SIG-M5 treated with dmso at 0.1 percent for 504 hours (cell line): ENCODE data around the gene ATP5F1E.
A peak's percentile ranks its signal among the peaks of the same experiment; 100 is the strongest.
"Not testable (repeated sequence)": the region's sequence is repeated elsewhere in the genome, so short reads cannot be mapped to it uniquely, and the experiment has no call there.

ENCODE experiments used
- DNase-seq: peaks from one replicate; lab custom pipeline; 2025; ENCODE audit not compliant: unreplicated experiment; lab: John Stamatoyannopoulos, UW

Gene ATP5F1E

DNA sequence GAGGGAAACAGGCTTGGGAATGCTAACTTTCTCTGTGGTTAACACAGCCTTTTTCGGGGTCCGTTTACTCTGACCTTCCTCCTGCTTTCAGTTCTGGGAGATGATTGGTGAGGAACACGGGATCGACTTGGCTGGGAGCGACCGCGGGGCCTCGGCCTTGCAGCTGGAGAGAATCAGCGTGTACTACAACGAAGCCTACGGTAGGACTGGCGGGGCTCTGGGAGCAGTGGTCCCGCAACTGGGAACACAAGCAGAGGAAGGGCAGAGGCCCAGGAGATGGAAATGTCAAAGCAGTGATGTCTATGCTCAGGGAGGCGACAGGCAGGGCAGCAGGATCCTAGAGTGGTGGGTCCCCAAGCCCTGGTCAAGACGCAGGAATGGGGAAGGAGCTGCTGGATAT, 9.4 kb downstream of the ATP5F1E start:
- no peak for DNase-seq

- DNase-seq, result no peak
These were observed 11.1 kb downstream of the ATP5F1E start for GRCh38 chr20:59020938-59021551.

DNA sequence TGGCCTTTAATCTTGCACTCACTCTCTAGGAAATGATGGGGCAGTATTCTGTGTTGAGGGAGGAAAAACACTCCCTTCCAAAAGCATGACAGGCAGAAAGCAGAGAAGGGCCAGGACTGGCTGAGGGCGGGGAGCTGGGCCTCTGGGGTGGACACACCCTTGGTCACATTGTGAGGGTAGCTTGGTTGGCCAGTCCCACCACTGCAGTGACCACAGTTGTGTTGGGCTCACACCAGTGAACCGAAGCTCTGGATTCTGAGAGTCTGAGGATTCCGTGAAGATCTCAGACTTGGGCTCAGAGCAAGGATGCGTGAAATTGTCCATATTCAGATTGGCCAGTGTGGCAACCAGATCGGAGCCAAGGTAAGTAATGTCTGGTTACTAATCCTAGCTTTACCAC, 12.9 kb downstream of the ATP5F1E start, which contains the start of gene TUBB1:
TSS of gene TUBB1 (plus strand) at position 213 of the 400 bp plus-strand sequence. CDS start at position 307, 94 bp downstream.
- no peak for DNase-seq

DNA sequence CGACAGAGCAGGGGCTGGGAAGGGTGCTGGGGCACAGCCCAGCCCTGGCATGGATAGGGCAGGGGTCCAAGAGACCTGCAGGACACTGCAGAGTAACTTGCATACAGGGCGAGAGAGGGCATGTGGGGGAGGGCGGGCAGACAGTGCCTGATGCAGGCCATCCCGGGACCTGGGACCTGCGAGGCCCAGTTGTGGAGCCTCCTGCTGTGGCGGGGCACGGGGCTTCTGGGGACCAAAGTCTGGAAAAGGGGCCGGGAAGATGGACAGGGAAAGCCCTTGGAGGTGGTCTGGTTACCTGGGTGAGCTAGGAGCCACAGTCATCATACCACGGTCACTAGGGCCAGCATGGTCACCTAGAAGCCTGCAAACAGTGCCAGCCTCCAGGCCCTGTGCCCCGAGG, 13.3 kb downstream of the ATP5F1E start:
- DNase-seq, result no peak

DNA sequence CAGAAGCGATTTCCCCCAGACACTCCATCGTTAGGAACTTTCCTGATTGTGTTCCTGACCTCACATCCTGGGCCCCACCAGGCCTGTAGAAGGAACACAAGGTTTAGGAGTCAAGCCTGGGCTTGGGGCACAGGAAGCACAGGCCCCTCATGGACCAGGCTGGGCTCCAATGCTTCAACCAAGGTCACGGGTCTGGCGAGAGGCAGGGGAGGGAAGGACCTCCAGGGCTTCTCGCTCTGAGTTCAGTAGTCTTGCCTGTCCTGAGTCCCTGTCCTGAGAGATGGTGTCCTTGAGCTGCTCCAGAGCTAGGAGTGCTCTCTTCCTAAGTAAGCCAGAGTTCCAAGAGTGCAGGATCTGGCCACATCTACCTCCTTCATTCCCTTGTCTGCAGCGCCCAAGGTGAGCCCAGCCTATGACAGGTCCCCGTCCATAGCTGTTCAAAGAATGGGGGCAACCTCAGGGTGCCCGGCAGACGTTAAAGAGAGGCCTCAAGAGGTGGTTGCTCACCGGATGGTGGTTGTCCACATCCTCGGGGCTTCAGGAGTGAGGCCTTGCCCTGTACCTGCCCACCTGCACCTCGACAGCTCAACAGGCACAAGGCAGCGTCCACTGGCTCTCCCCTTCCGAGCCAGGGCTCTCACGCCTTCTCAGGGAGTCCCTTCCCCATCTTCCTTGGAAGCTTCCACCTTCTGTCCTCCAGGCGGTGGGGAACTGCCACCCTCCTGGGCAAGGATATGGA, 14.5 kb downstream of the ATP5F1E start:
- DNase-seq, result no peak

DNA sequence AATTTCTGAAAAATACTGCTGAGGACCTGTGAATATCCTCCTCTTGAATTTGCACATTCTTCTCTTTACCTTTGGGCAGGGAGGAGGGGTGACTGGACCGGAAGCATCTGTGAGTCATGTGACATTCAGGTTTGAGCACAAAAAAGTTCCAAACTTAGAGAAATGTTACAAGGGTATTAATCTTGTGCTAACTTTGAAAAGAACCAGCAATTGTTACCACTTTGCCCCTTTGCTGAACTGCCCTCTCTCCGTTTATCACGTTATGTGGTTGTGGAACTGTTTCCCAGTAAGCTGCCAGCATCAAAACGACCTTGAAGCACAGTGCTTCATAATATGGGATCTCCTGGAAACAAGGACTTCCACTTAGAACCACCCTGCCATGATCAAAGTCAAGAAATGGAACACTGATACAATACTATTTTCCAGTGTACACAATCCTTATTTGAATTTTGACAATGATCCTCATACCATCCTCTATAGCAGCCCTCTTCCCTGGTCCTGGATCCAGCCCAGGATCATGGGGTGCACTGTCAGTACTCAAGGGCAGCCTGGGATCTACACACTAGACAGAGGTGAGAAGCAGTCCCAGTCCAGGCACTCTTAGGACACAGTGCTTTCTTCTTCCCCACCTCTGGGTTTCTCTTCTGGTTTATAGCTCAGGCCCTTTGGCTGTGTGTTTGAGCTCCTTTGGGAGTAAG, 15.2 kb downstream of the ATP5F1E start:
- DNase-seq, result no peak

GRCh38 chr20:59015812-59016711, 16.1 kb downstream of the ATP5F1E start:
- no peak for DNase-seq

DNA sequence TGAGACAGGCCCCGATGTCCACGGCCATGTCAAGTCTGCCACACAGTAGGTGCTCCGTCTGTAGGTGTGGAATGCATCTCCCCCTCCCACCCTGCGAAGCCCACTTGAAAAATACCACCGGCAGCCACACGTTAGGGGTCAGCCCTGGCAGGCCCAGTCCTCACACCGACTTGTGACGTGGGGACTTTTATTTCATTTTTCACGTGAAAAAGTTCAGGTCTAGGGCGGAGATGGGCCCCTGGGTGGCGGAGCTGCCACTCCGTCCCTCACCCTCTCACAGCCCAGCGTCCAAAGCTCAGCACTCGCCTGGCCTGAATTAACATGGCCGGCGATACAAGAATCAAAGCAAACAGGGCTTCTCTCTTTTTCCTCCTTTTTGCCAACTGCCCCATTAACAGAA, 16.7 kb downstream of the ATP5F1E start:
- DNase-seq, result no peak

GRCh38 chr20:59014680-59015389, 17.3 kb downstream of the ATP5F1E start:
- no peak for DNase-seq

DNA sequence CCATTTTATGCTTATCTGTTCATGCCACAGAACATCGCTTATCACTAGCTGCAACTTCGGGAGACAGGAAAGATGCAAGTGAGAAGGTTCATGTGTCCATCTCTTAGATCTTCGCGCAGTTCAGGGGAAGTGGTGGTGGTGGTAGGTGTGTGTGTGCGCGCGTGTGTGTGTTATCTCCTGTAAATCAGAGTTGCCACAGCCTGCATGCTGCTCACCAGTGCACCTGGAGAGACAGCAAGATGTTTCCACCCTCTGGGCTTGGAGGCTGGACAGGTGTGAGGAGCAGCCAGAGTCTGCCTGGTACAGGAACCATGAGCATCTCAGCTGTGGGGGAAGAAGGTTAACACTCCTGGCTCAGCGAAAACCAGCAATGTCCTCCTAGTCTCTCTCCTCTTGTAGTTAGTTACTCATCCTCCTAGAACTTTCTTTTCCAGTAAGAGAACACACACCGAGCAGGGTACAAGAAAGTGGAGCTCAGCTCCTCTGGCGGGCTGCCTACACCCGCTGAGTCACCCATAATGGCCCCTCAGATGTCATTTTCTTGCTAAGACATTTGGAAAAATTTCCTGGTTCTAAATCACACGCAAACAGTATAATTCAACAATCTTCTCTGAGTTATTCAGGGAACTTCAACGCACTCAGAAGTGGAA, 18.1 kb downstream of the ATP5F1E start:
- DNase-seq, result no peak

GRCh38 chr20:59013031-59013951, 18.8 kb downstream of the ATP5F1E start:
- DNase-seq, result no peak

DNA sequence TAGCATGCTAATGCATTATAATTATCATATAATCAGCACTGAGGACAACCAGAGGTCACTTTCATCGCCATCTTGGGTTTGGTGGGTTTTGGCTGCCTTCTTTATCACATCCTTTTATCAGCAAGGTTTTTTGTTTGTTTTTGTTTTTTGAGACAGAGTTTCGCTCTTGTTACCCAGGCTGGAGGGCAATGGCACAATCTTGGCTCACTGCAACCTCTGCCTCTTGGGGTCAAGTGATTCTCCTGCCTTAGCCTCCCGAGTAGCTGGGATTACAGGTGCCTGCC, 20.3 kb downstream of the ATP5F1E start:
- DNase-seq, result not testable (repeated sequence)

DNA sequence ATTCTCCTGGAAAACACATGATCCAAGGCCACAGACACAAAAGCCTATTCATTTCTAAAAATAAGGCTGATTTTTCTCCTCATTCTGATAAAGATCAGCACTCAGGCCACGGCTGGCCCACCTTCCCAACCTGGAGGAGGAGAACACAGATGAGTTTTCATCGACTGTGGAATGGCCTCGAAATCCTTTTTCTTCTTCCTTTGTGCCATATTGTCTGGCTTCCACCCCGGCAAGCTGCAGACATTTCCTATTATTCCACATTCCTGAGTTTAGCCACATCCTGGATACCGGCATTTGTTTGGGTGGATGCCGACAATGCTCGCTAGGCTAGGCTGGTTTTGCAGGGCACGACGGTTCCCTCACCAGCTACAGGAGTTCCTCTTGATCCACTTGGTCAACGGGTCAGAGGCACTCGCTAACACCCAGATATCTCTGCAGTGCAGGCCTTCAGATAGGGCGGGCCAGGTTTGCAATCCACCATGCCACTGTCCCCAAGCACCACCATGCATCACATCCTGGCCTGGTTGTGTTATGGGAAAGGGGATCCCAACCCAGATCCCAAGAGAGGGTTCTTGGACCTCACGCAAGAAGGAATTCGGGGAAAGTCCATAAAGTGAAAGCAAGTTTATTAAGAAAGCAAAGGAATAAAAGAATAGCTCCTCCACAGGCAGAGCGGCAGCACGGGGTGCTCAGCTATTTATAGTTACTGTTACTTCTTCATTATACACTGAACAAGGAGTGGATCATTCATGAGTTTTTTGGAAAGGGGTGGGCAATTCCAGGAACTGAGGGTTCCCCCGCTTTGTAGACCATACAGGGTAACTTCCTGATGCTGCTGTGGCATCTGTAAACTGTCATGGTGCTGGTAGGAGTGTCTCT, 20.9 kb downstream of the ATP5F1E start:
- DNase-seq, result no peak

DNA sequence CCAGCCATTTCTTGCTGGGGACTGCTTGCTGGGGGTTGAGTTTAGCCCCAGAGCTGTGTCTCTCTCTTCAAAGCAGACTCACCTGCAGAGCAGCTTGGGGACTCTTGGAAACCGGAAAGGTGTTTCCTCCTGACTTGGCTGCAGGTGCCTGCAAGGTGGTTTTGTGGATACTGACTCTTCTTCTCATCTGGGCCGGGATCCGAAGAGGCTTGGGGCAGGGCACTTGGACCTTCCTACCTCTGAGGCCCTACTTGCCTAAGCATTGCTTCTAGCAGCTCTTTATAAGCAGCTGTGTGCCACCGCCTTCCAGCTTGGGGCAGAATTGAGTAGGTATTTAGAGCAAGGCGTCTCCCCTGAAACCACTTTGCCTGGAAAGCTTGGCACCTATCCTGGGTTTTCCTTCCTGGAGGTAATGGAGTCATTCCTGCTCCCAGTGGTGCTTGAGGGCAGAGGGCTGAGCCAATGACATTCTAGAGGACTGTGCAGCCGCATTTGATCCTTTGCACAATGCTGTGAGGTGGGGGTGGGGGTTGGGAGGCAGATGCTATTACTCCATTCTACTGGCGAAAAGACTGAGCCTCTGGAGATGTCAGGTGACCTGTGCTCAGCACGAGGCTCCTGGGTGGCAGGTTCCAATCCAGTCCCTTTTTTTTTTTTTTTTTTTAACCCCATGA, 21.7 kb downstream of the ATP5F1E start:
- no peak for DNase-seq

DNA sequence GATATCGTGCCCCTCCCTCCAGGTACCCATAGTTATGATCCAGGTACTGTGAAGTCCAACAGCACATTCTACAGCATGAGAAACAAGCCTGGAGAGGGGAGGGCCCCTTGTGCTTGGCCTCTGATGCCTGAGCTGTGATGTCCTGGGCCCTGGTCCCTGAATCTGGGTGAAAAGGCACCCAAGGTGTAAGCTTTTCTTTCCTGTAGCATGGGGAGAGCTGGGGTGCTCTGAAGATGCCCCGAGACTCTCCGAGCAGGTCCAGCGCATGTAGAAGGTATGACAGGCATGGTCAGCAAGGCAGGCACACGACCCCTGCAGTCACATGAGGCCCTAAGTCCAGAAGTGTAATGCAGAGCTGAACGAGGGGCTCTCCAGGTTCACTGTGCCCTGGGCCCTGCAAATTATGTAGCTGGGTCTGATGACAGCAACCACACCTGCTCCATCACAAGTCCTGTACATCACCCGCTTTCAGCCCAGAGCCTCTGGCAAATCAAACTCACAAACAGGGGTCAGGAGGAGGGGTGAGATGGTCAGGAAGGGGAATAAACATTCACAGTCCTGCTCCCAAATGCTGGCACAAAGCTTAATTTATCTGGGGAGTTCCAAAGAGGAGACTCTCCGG, 23.3 kb downstream of the ATP5F1E start:
- DNase-seq, result no peak

- peak; percentile 97 for DNase-seq
These were observed 24.2 kb downstream of the ATP5F1E start for GRCh38 chr20:59007665-59008511.
